AG04449 (cell line): ENCODE measurements around the gene SLC1A5.
"Not testable (repeated sequence)": the region's sequence is repeated elsewhere in the genome, so short reads cannot be mapped to it uniquely, and the experiment has no call there.

Experiments
- CTCF ChIA-PET: fragments of 350-600 bp; formaldehyde crosslinking; extraction: SDS; loops from one replicate; lab custom pipeline; 2021; ENCODE audit warnings: antibody characterized with exemption; lab: Yijun Ruan, JAX
- POLR2A ChIA-PET: fragments of 400-600, 350-600 bp; formaldehyde crosslinking; extraction: SDS; loops from one replicate; lab custom pipeline; 2020; ENCODE audit warnings: antibody characterized with exemption, inconsistent platforms; lab: Yijun Ruan, JAX
- DNase-seq: peaks from one replicate; pipeline ENCODE4 v3.0.0-alpha.2; 2010; ENCODE audit warnings: low read depth, low spot score
- H3K4me3 ChIP-seq: 2 replicates; pipeline ENCODE4 v1.5.1; 2011; ENCODE audit warnings: low read depth, mild to moderate bottlenecking, control low read depth, low read length
- CTCF ChIP-seq: IDR thresholded peaks from one replicate; pipeline ENCODE4 v1.5.1; 2011; ENCODE audit warnings: mild to moderate bottlenecking, moderate library complexity, low read length, control low read depth, inconsistent platforms; ENCODE audit not compliant: insufficient read depth; ENCODE audit errors: missing control alignments

Gene SLC1A5

DNA sequence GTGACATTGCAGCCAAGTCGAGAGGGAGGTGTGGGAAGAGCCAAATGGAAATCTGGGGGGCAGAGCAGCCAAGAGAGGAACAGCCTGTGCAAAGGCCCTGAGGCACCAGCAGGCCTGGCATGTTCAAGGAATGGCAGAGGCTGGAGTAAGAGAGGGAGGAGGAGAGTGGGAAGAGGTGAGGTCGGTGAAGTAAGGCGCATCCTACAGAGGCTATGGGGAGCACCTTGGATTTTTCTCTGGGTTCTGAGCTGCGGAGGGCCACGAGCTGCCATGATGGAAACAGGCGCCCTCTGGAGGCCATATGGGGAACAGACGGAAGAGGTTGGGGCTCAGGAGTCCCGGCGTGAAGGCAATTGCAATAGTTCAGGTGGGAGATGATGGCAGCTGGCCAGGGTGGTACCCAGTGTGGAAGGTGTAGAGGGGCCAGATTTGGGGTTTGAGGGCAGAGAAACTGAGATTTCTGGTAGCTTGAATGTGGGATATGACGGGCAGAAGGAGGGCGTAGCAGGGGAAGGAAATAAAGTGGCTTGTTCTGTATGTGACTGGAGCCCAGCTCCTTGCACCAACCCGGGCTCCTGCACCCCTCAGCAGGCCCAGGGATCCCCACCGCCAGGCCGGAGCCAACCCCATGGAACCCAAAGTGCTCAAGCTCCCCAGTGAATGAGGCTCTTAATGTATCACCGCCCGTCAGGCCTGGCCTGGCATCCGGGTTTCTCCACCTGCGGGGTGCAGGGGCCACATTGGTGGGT lies 21.7 kb downstream of the SLC1A5 start:
- POLR2A ChIA-PET = no interaction called here

DNA sequence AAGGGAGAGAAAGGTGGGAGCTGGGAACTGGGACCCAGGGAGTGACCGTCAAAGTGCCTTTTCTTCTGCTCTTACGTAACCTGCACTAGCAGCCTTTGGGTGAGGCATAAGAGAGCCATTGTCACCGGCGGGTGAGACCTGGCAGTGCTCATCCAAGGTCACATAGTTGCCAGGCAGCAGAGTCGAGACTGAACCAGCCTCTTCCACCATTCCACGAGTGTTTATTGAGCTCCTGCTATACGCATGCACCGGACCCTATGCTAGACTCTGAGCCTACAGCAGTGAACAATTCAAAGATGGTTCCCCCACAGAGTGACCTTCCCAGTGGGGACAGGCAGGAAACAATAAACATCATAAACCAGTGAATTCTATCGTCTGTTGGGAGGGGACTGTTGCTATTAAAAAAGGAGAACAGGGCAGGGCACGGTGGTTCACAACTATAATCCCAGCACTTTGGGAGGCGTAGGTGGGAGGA lies 23.5 kb downstream of the SLC1A5 start:
- POLR2A ChIA-PET = no interaction called here

More for the DNA sequence above, 21.7 kb downstream of the SLC1A5 start:
- DNase-seq = no peak
- peak; percentile 75 for TF ChIP-seq CTCF
- H3K4me3 ChIP-seq = no peak overlapping the region
- CTCF ChIA-PET = interaction anchor here (0.9 to 3.8 kb wide), 11 partner anchors 8 to 83 kb away, joined by 3 to 31 read pairs (median 10); no protein-coding TSS in a partner anchor

DNA sequence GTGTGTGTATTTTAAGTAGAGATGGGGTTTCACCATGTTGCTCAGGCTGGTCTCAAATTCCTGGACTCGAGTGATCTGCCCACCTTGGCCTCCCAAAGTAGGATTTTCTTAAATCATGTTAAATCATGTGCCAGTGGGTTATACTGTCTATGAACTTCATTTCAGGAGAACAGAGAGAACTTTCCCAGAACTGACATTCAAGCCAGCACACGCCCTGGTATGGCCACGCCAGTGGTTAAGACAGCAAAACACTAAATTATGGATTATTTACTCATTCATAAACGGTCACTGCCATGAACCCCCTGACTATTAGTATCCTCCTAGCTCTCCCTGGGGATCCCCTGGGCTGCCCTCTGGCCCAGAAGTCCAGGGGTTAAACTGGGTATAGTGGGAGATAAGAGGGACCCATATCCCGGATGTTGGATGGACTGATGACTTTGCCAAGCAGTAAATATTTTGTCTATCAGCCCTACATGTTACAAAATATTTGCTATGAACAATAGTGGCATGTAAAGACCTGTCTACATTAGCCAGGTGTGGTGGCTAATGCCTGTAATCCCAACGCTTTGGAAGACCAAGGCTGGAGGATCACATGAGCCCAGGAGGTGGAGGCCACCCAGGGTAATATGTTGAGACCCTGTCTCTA lies 26.0 kb downstream of the SLC1A5 start:
- TF ChIP-seq CTCF = no peak
- CTCF ChIA-PET = interaction anchor here (0.9 to 4.6 kb wide), 2 partner anchors 13 to 78 kb away, joined by 3 to 27 read pairs; no protein-coding TSS in a partner anchor
- DNase-seq = no peak
- H3K4me3 ChIP-seq = no peak overlapping the region
- POLR2A ChIA-PET = no interaction called here

More for the DNA sequence above, 23.5 kb downstream of the SLC1A5 start:
- no peak overlapping the region for H3K4me3 ChIP-seq
- DNase-seq = no peak
- CTCF ChIA-PET = interaction anchor here (1.0 to 3.8 kb wide), 3 partner anchors 20 to 75 kb away, joined by 3 to 31 read pairs (median 7); no protein-coding TSS in a partner anchor
- no peak for TF ChIP-seq CTCF

- H3K4me3 ChIP-seq = no peak overlapping the region
- DNase-seq = no peak
- POLR2A ChIA-PET = interaction anchor here (0.7 to 1.9 kb wide), 2 partner anchors 79 to 182 kb away, joined by 3 to 4 read pairs; no protein-coding TSS in a partner anchor
- CTCF ChIA-PET = interaction anchor here (0.9 to 4.6 kb wide), 2 partner anchors 12 to 79 kb away, joined by 3 to 27 read pairs; no protein-coding TSS in a partner anchor
- no peak for TF ChIP-seq CTCF
Measured at GRCh38 chr19:46761418-46761831, 27.0 kb downstream of the SLC1A5 start.

GRCh38 chr19:46760897-46761296 lies 27.5 kb downstream of the SLC1A5 start:
- not testable (repeated sequence) for DNase-seq, H3K4me3 ChIP-seq
- CTCF ChIA-PET = interaction anchor here (1.3 to 4.6 kb wide), 3 partner anchors 10 to 80 kb away, joined by 3 to 27 read pairs (median 7); no protein-coding TSS in a partner anchor
- POLR2A ChIA-PET = interaction anchor here (0.7 to 1.9 kb wide), 4 partner anchors 24 to 182 kb away, joined by 3 to 4 read pairs (median 4); no protein-coding TSS in a partner anchor

DNA sequence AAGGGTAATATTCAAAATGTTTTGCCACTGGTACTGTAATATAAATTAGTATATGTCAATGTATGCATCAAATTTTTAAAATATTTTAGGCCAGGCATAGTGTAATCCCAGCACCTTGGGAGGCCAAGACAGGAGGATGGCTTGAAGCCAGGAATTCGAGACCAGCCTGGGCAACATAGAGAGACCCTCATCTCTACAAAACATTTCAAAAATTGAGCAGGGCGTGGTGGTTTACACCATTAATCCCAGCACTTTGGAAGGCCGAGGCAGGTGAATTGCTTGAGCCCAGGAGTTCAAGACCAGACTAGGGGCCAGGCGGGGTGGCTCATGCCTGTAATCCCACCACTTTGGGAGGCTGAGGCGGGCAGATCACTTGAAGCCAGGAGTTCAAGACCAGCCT lies 28.0 kb downstream of the SLC1A5 start:
- no peak for DNase-seq
- ChIA-PET CTCF (interaction anchor here (1.3 to 4.6 kb wide), 3 partner anchors 9 to 80 kb away, joined by 3 to 27 read pairs (median 7); no protein-coding TSS in a partner anchor), POLR2A (interaction anchor here (0.7 to 1.9 kb wide), 5 partner anchors 24 to 80 kb away, joined by 3 to 5 read pairs (median 4); partner anchors contain the start of gene SLC1A5)
- no peak overlapping the region for H3K4me3 ChIP-seq
- TF ChIP-seq CTCF = no peak
